H9 (cell line): ENCODE measurements around the gene ERICH6. TPM values are rescaled to one million over a fixed set of nuclear protein-coding genes. Genes with fewer than 3 reads are reported as not detected.

Source experiments
- DNase-seq: peaks from one replicate; pipeline ENCODE4 v3.0.0-alpha.2; 2017
- H2AFZ ChIP-seq: one replicate; pipeline ENCODE4 v1.6.1; 2013; ENCODE audit warnings: mild to moderate bottlenecking, low read length, control low read depth, moderate library complexity
- H2AK5ac ChIP-seq: 2 replicates; pipeline ENCODE4 v1.6.1; 2013; ENCODE audit warnings: low read length, control low read depth, mixed read lengths; ENCODE audit not compliant: insufficient read length
- H2BK120ac ChIP-seq: one replicate; pipeline ENCODE4 v1.6.1; 2013; ENCODE audit warnings: low read depth, mild to moderate bottlenecking, low read length, control low read depth, inconsistent platforms; ENCODE audit not compliant: poor library complexity, severe bottlenecking
- H2BK12ac ChIP-seq: 2 replicates; pipeline ENCODE4 v1.6.1; 2013; ENCODE audit warnings: low read length, control low read depth, mixed read lengths, low read depth; ENCODE audit not compliant: insufficient read length
- H2BK15ac ChIP-seq: 2 replicates; pipeline ENCODE4 v1.6.1; 2013; ENCODE audit warnings: low read depth, low read length, control low read depth
- H2BK20ac ChIP-seq: one replicate; pipeline ENCODE4 v1.6.1; 2013; ENCODE audit warnings: low read depth, mild to moderate bottlenecking, low read length, control low read depth, inconsistent platforms; ENCODE audit not compliant: poor library complexity, severe bottlenecking
- H2BK5ac ChIP-seq: 2 replicates; pipeline ENCODE4 v1.6.1; 2013; ENCODE audit warnings: low read length, control low read depth, mixed read lengths; ENCODE audit not compliant: insufficient read length
- H3K14ac ChIP-seq: 2 replicates; pipeline ENCODE4 v1.6.1; 2013; ENCODE audit warnings: low read length, control low read depth; ENCODE audit not compliant: insufficient read depth
- H3K18ac ChIP-seq: 2 replicates; pipeline ENCODE4 v1.6.1; 2013; ENCODE audit warnings: low read depth, mild to moderate bottlenecking, mixed read lengths, low read length, control low read depth; ENCODE audit not compliant: insufficient read length
- H3K23ac ChIP-seq: 2 replicates; pipeline ENCODE4 v1.6.1; 2013; ENCODE audit warnings: low read length, control low read depth, mixed read lengths, low read depth; ENCODE audit not compliant: insufficient read length
- H3K23me2 ChIP-seq: 2 replicates; pipeline ENCODE4 v1.6.1; 2013; ENCODE audit warnings: low read depth, mild to moderate bottlenecking, mixed read lengths, low read length, control low read depth; ENCODE audit not compliant: insufficient read length, poor library complexity, severe bottlenecking
- H3K27ac ChIP-seq: 2 replicates; pipeline ENCODE4 v1.5.1; 2013; ENCODE audit warnings: low read length, control low read depth, mixed read lengths, low read depth; ENCODE audit not compliant: insufficient read length
- H3K27me3 ChIP-seq: 2 replicates; pipeline ENCODE4 v1.6.1; 2013; ENCODE audit warnings: low read length, control low read depth, inconsistent platforms; ENCODE audit not compliant: insufficient read depth
- H3K4ac ChIP-seq: 2 replicates; pipeline ENCODE4 v1.6.1; 2013; ENCODE audit warnings: low read depth, mild to moderate bottlenecking, control low read depth, inconsistent platforms, low read length, moderate library complexity
- H3K4me1 ChIP-seq: 2 replicates; pipeline ENCODE4 v1.6.1; 2013; ENCODE audit warnings: low read length, control low read depth, inconsistent platforms; ENCODE audit not compliant: insufficient read depth
- H3K4me2 ChIP-seq: 2 replicates; pipeline ENCODE4 v1.6.1; 2013; ENCODE audit warnings: low read length, control low read depth, mixed read lengths; ENCODE audit not compliant: insufficient read length, insufficient read depth
- H3K56ac ChIP-seq: 2 replicates; pipeline ENCODE4 v1.6.1; 2013; ENCODE audit warnings: low read depth, mild to moderate bottlenecking, mixed read lengths, low read length, control low read depth; ENCODE audit not compliant: insufficient read length
- H3K79me1 ChIP-seq: 2 replicates; pipeline ENCODE4 v1.6.1; 2013; ENCODE audit warnings: low read depth, mild to moderate bottlenecking, moderate library complexity, low read length, control low read depth, inconsistent platforms; ENCODE audit not compliant: insufficient read depth, poor library complexity, severe bottlenecking
- H3K79me2 ChIP-seq: 2 replicates; pipeline ENCODE4 v1.6.1; 2013; ENCODE audit warnings: low read length, control low read depth, inconsistent platforms; ENCODE audit not compliant: insufficient read depth
- H3K9ac ChIP-seq: 2 replicates; pipeline ENCODE4 v1.6.1; 2013; ENCODE audit warnings: low read length, control low read depth, mixed read lengths; ENCODE audit not compliant: insufficient read length; ENCODE audit errors: extremely low read depth
- H3K9me3 ChIP-seq: one replicate; pipeline ENCODE4 v1.6.1; 2013; ENCODE audit warnings: low read depth, low read length, inconsistent platforms; ENCODE audit not compliant: control insufficient read depth
- H3T11ph ChIP-seq: one replicate; pipeline ENCODE4 v1.6.1; 2013; ENCODE audit warnings: mild to moderate bottlenecking, low read length, control low read depth, inconsistent platforms
- H4K20me1 ChIP-seq: one replicate; pipeline ENCODE4 v1.6.1; 2013; ENCODE audit not compliant: control insufficient read depth, insufficient read length, insufficient read depth
- H4K5ac ChIP-seq: 2 replicates; pipeline ENCODE4 v1.6.1; 2013; ENCODE audit warnings: low read depth, mild to moderate bottlenecking, mixed read lengths, low read length, control low read depth; ENCODE audit not compliant: insufficient read length
- H4K8ac ChIP-seq: replicated peaks from 2 replicates; pipeline ENCODE4 v1.6.1; 2013; ENCODE audit warnings: low read length, control low read depth, mixed read lengths, low read depth; ENCODE audit not compliant: insufficient read length
- H4K91ac ChIP-seq: 2 replicates; pipeline ENCODE4 v1.6.1; 2013; ENCODE audit warnings: low read depth, mild to moderate bottlenecking, moderate library complexity, mixed read lengths, low read length, control low read depth; ENCODE audit not compliant: insufficient read length
- H3K27ac Mint-ChIP-seq, 3 experiments: 2 replicates in 2 of 3; 3 replicates in 1 of 3; pipeline ENCODE4 v1.8.0; 2020 to 2021; ENCODE audit warnings: mixed read lengths in 3 of 3, mild to moderate bottlenecking in 1 of 3, moderate library complexity in 1 of 3
- H3K27me3 Mint-ChIP-seq: 2 replicates; pipeline ENCODE4 v1.8.0; 2021; ENCODE audit warnings: low read depth, mild to moderate bottlenecking, moderate library complexity, mixed read lengths
- H3K36me3 Mint-ChIP-seq, 3 experiments: 2 replicates in 2 of 3; 3 replicates in 1 of 3; pipeline ENCODE4 v1.8.0; 2020 to 2021; ENCODE audit warnings: low read depth in 3 of 3, mixed read lengths in 3 of 3; ENCODE audit not compliant: insufficient read depth in 1 of 3
- H3K4me1 Mint-ChIP-seq, 2 experiments: 2 replicates each; pipeline ENCODE4 v1.8.0; 2020; ENCODE audit warnings: mixed read lengths in 2 of 2
- H3K4me3 Mint-ChIP-seq, 2 experiments: 2 replicates in 1 of 2; 3 replicates in 1 of 2; pipeline ENCODE4 v1.8.0; 2020 to 2021; ENCODE audit warnings: mild to moderate bottlenecking in 2 of 2, mixed read lengths in 2 of 2, moderate library complexity in 1 of 2
- H3K9me3 Mint-ChIP-seq, 2 experiments: 2 replicates in 1 of 2; 3 replicates in 1 of 2; pipeline ENCODE4 v1.8.0; 2020; ENCODE audit warnings: mild to moderate bottlenecking in 2 of 2, mixed read lengths in 2 of 2, moderate library complexity in 1 of 2
- CTCF ChIP-seq: fragments of 200-600 bp; sonication (generic); conservative IDR thresholded peaks from 3 replicates; pipeline ENCODE4 v1.8.0; 2021; ENCODE audit warnings: antibody characterized with exemption, mild to moderate bottlenecking
- WGBS: extraction: QIAGEN DNeasy Blood & Tissue Kit; methylation state at CpG from one replicate; pipeline ENCODE4 v1.1.7; 2013; ENCODE audit warnings: missing lambda C conversion rate, low lambda C conversion rate, mixed read lengths; ENCODE audit not compliant: insufficient read length; ENCODE audit errors: extremely low coverage; 5-methylcytosine and 5-hydroxymethylcytosine counted together
- total RNA-seq: library from RNA; stranded (reverse); gene quantifications from 2 replicates; pipeline ENCODE4 v1.2.1, GENCODE V29; 2021

The ERICH6 gene
- total RNA-seq, 1 experiment from 2014 or later = not detected

GRCh38 chr3:150640256-150640655 lies 63.5 kb downstream of the ERICH6 start:
- H3K27ac Mint-ChIP-seq = no peak overlapping the region
- Histone ChIP-seq H3K4ac (no peak overlapping the region), H4K20me1 (no peaks in the 10 kb centered on the region), H3K18ac (no peak overlapping the region), H2BK12ac (no peak overlapping the region), H3K79me1 (no peaks in the 10 kb centered on the region), H3K14ac (no peak overlapping the region), H2BK120ac (no peak overlapping the region), H2BK15ac (no peak overlapping the region), H2BK20ac (no peak overlapping the region), H4K8ac (no peak overlapping the region), H4K5ac (no peak overlapping the region), H3K27me3 (no peaks in the 10 kb centered on the region), H4K91ac (no peak overlapping the region), H3K9me3 (no peaks in the 10 kb centered on the region), H3K9ac (no peak overlapping the region), H3K23me2 (no peaks in the 10 kb centered on the region), H2AK5ac (no peak overlapping the region), H3K4me1 (no peaks in the 10 kb centered on the region; the same call in 1 of the 2 replicates), H3K27ac (no peak overlapping the region), H2BK5ac (no peak overlapping the region), H3K4me2 (no peak overlapping the region), H3T11ph (no peak overlapping the region), H3K23ac (no peak overlapping the region), H3K56ac (no peak overlapping the region), H2AFZ (no peak overlapping the region), H3K79me2 (no peaks in the 10 kb centered on the region)
- DNase-seq = no peak
- H3K9me3 Mint-ChIP-seq = no peaks in the 10 kb centered on the region
- no peaks in the 10 kb centered on the region for H3K36me3 Mint-ChIP-seq
- no peak for TF ChIP-seq CTCF
- H3K27me3 Mint-ChIP-seq = no peaks in the 10 kb centered on the region; the same call in 1 of the 2 replicates
- no peak overlapping the region for H3K4me3 Mint-ChIP-seq
- H3K4me1 Mint-ChIP-seq = peaks cover 7 to 8% of the 10 kb centered on the region in 2 experiments
- WGBS = no CpG with 5 or more reads among the region's 12 CpGs
